Measurements from ENCODE around the gene GSTA4.

GSTA4 gene

DNA sequence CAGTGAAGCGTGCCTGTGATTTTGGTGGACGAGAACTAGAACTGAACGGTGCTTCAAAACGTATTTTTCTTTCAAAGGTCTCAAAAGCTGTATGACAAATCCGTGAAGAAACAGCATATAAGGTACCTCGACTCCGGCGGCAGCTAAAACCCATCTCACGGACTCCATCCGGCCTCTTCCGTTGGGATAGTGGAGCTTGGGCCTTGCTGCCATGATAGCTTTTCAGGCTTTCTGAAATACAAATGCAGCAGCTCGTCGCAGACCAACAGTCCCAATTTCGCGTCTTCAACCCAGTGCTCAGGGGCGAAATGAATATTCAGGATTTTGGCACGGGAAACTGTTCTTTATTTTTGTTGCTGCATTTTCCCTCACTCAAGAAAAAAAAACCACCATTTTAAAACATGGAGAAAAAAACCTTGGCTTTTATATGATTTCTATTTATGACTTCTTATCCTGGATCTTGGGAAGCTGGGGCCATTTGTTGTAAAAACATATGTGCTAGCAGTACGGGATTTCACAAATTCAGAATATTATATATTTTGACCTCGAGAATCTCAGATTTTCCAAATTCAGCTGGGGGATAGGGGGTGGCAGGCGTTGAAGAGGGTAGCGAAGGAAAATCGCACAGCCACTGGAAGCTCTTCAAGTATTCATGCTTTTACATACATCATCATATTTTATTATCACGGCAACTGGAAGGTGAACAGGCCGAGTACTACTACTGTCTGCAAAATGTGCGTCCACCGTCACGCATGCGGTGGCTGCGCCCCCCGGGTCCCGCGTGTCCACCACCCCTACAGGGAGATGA, 849 bp downstream of the GSTA4 start:
- Histone ChIP-seq H3K27ac (ENCODE audit: low read depth, low read length) (peak overlapping the region; percentile 90), H3K9ac (ENCODE audit: low read depth, low read length) (peak overlapping the region; percentile 93), H3K4me3 (ENCODE audit: low read length) (peak overlapping the region; percentile 74), H3K9me3 (ENCODE audit: insufficient read depth, low read depth, low read length) (no peaks in the 10 kb centered on the region), H3K36me3 (ENCODE audit: insufficient read depth, low read length) (peaks cover 17% of the 10 kb centered on the region; the same call in 1 of the 2 replicates), H3K27me3 (ENCODE audit: insufficient read depth, low read length) (no peaks in the 10 kb centered on the region), H3K4me1 (ENCODE audit: insufficient read depth, low read length) (peaks cover 9% of the 10 kb centered on the region)
- WGBS, result 13% methylated on average over 29 of the region's 32 CpGs

- Histone ChIP-seq H3K27ac (ENCODE audit: low read depth, low read length) (no peak overlapping the region), H3K4me3 (ENCODE audit: low read length) (peak overlapping the region; percentile 74), H3K9ac (ENCODE audit: low read depth, low read length) (peak overlapping the region; percentile 93; the same call in 1 of the 2 replicates)
Measured at GRCh38 chr6:52992980-52993920, 1.8 kb downstream of the GSTA4 start.

GRCh38 chr6:52990342-52990741, 4.7 kb downstream of the GSTA4 start:
- no peak overlapping the region for H3K4me3 ChIP-seq (ENCODE audit: low read length)
- H3K9me3 ChIP-seq (ENCODE audit: insufficient read depth, low read depth, low read length), result no peaks in the 10 kb centered on the region
- H3K27ac ChIP-seq (ENCODE audit: low read depth, low read length), result no peak overlapping the region
- peaks cover 32% of the 10 kb centered on the region for H3K36me3 ChIP-seq (ENCODE audit: insufficient read depth, low read length)
- peaks cover 9% of the 10 kb centered on the region for H3K4me1 ChIP-seq (ENCODE audit: insufficient read depth, low read length)
- no peaks in the 10 kb centered on the region for H3K27me3 ChIP-seq (ENCODE audit: insufficient read depth, low read length)
- WGBS, result 94% methylated on average over 2 of the region's 2 CpGs
- H3K9ac ChIP-seq (ENCODE audit: low read depth, low read length), result no peak overlapping the region

More at GRCh38 chr6:52992980-52993920, 1.8 kb downstream of the GSTA4 start:
- Histone ChIP-seq H3K27me3 (ENCODE audit: insufficient read depth, low read length) (no peaks in the 10 kb centered on the region), H3K9me3 (ENCODE audit: insufficient read depth, low read depth, low read length) (no peaks in the 10 kb centered on the region), H3K4me1 (ENCODE audit: insufficient read depth, low read length) (peaks cover 9% of the 10 kb centered on the region), H3K36me3 (ENCODE audit: insufficient read depth, low read length) (peaks cover 17% of the 10 kb centered on the region; the same call in 1 of the 2 replicates)
- WGBS, result 93% methylated on average over 7 of the region's 8 CpGs

- WGBS, result 96% methylated on average over 4 of the region's 4 CpGs
- no peak overlapping the region for H3K9ac ChIP-seq (ENCODE audit: low read depth, low read length)
- H3K4me3 ChIP-seq (ENCODE audit: low read length), result no peak overlapping the region
- H3K4me1 ChIP-seq (ENCODE audit: insufficient read depth, low read length), result no peaks in the 10 kb centered on the region
- H3K36me3 ChIP-seq (ENCODE audit: insufficient read depth, low read length), result peaks cover 56% of the 10 kb centered on the region
- no peaks in the 10 kb centered on the region for H3K27me3 ChIP-seq (ENCODE audit: insufficient read depth, low read length)
- H3K27ac ChIP-seq (ENCODE audit: low read depth, low read length), result no peak overlapping the region
- H3K9me3 ChIP-seq (ENCODE audit: insufficient read depth, low read depth, low read length), result no peaks in the 10 kb centered on the region
Measured at GRCh38 chr6:52985228-52985627, 9.9 kb downstream of the GSTA4 start.

DNA sequence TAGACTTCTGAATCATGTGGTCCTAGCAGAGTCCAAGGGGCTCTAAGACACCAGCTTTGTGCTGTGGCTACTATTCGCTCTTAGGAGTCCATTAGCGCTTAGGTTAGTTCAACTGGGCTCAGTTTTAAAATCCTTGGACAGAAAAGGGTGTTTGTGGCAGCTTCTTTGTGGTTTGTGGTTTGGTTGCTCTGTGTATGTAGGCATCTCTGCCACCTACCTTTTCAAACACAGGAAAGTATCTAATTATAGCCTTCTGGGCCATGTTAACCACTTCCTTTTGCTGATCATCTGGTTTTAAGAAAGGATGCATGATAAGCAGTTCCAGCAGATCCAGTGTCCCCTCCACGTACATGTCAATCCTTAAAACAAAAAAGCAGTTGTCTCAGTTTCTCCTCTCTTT, 10.8 kb downstream of the GSTA4 start:
- WGBS, result 90% methylated on average over 3 of the region's 3 CpGs
- H3K4me3 ChIP-seq (ENCODE audit: low read length), result no peak overlapping the region

DNA sequence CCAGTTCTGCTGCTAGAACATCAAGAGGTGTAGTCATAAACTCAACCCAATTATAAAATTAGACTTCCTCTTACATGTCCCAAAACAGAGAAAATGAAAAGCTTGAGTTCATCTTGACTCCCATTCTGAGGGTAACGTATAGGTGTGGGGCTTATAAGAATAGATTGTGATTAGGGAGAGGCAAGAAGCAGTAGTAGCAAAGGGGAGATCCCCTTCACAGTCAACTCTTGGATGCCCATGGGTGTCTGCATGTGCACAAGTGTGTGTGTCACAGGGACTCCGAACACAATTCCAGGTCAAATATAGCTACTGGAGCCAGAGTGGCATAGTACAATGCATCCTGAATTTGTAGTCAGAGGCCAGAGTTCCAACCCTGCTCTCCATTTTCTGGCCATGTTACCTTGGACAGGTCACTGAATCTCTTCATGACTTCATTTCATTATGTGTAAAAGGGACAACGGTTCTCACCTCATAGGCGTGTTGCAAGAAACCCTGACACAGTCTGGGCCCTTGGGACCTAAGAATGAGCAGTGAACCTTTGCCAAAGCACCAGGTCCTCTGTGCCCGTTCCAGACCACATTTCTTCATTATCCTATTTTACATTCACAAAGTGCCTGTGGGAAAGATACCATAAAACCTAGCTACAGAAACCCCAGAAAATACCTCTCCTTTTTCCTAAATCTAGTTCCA, 11.8 kb downstream of the GSTA4 start:
- Histone ChIP-seq H3K9ac (ENCODE audit: low read depth, low read length) (no peak overlapping the region), H3K4me3 (ENCODE audit: low read length) (no peak overlapping the region), H3K9me3 (ENCODE audit: insufficient read depth, low read depth, low read length) (no peaks in the 10 kb centered on the region), H3K27me3 (ENCODE audit: insufficient read depth, low read length) (no peaks in the 10 kb centered on the region), H3K4me1 (ENCODE audit: insufficient read depth, low read length) (no peaks in the 10 kb centered on the region), H3K27ac (ENCODE audit: low read depth, low read length) (no peak overlapping the region), H3K36me3 (ENCODE audit: insufficient read depth, low read length) (peaks cover 51% of the 10 kb centered on the region)
- WGBS, result 93% methylated on average over 5 of the region's 5 CpGs

More for the DNA sequence above, 10.8 kb downstream of the GSTA4 start:
- Histone ChIP-seq H3K4me1 (ENCODE audit: insufficient read depth, low read length) (no peaks in the 10 kb centered on the region), H3K9me3 (ENCODE audit: insufficient read depth, low read depth, low read length) (no peaks in the 10 kb centered on the region), H3K27ac (ENCODE audit: low read depth, low read length) (no peak overlapping the region), H3K36me3 (ENCODE audit: insufficient read depth, low read length) (peaks cover 51% of the 10 kb centered on the region), H3K27me3 (ENCODE audit: insufficient read depth, low read length) (no peaks in the 10 kb centered on the region), H3K9ac (ENCODE audit: low read depth, low read length) (no peak overlapping the region)

GRCh38 chr6:52982680-52983079, 12.4 kb downstream of the GSTA4 start:
- H3K9ac ChIP-seq (ENCODE audit: low read depth, low read length), result no peak overlapping the region
- H3K27me3 ChIP-seq (ENCODE audit: insufficient read depth, low read length), result no peaks in the 10 kb centered on the region
- H3K36me3 ChIP-seq (ENCODE audit: insufficient read depth, low read length), result peaks cover 47% of the 10 kb centered on the region
- H3K27ac ChIP-seq (ENCODE audit: low read depth, low read length), result no peak overlapping the region
- no peaks in the 10 kb centered on the region for H3K4me1 ChIP-seq (ENCODE audit: insufficient read depth, low read length)
- WGBS, result 93% methylated on average over 3 of the region's 3 CpGs
- H3K4me3 ChIP-seq (ENCODE audit: low read length), result no peak overlapping the region
- H3K9me3 ChIP-seq (ENCODE audit: insufficient read depth, low read depth, low read length), result no peaks in the 10 kb centered on the region

- peaks cover 6% of the 10 kb centered on the region for H3K4me1 ChIP-seq (ENCODE audit: insufficient read depth, low read length)
- H3K9me3 ChIP-seq (ENCODE audit: insufficient read depth, low read depth, low read length), result no peaks in the 10 kb centered on the region
- no peaks in the 10 kb centered on the region for H3K27me3 ChIP-seq (ENCODE audit: insufficient read depth, low read length)
- H3K36me3 ChIP-seq (ENCODE audit: insufficient read depth, low read length), result peaks cover 38% of the 10 kb centered on the region
- H3K9ac ChIP-seq (ENCODE audit: low read depth, low read length), result no peak overlapping the region
- H3K4me3 ChIP-seq (ENCODE audit: low read length), result no peak overlapping the region
- H3K27ac ChIP-seq (ENCODE audit: low read depth, low read length), result no peak overlapping the region
Measured at GRCh38 chr6:52981222-52981900, 13.7 kb downstream of the GSTA4 start.

DNA sequence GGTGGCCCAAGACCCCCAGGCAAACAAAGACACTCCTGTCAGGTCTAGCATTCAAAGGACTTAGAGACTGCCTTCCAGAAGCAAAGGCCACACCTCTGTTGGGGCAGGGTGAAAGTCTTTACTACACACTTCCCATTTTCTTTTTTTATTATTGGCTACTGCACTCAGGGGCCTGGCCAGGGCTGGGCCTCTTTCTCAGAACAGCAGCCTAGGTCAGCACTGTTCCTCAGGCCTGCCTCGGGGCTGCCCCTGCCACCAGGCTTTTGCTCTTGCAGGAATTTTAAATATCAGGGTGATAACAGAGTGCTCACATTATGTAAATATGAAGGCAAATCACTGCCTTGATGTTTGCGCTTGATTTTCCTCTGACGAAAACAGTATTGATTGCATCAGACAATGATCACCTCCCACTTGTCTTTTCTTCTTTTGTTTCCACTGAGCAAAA, 18.5 kb downstream of the GSTA4 start:
- no peak overlapping the region for H3K4me3 ChIP-seq (ENCODE audit: low read length)
- H3K27ac ChIP-seq (ENCODE audit: low read depth, low read length), result no peak overlapping the region
- H3K9me3 ChIP-seq (ENCODE audit: insufficient read depth, low read depth, low read length), result no peaks in the 10 kb centered on the region
- WGBS, result 83% methylated on average over 3 of the region's 3 CpGs
- peaks cover 8% of the 10 kb centered on the region for H3K4me1 ChIP-seq (ENCODE audit: insufficient read depth, low read length)
- H3K36me3 ChIP-seq (ENCODE audit: insufficient read depth, low read length), result no peaks in the 10 kb centered on the region
- no peaks in the 10 kb centered on the region for H3K27me3 ChIP-seq (ENCODE audit: insufficient read depth, low read length)
- H3K9ac ChIP-seq (ENCODE audit: low read depth, low read length), result no peak overlapping the region

- H3K9ac ChIP-seq (ENCODE audit: low read depth, low read length), result no peak overlapping the region
- no peak overlapping the region for H3K27ac ChIP-seq (ENCODE audit: low read depth, low read length)
- WGBS, result 80% methylated on average over 4 of the region's 4 CpGs
Measured at GRCh38 chr6:52976149-52976548, 18.9 kb downstream of the GSTA4 start.

More at GRCh38 chr6:52976149-52976548, 18.9 kb downstream of the GSTA4 start:
- H3K4me3 ChIP-seq (ENCODE audit: low read length), result no peak overlapping the region
- peaks cover 8% of the 10 kb centered on the region for H3K4me1 ChIP-seq (ENCODE audit: insufficient read depth, low read length)
- no peaks in the 10 kb centered on the region for H3K36me3 ChIP-seq (ENCODE audit: insufficient read depth, low read length)
- no peaks in the 10 kb centered on the region for H3K9me3 ChIP-seq (ENCODE audit: insufficient read depth, low read depth, low read length)
- no peaks in the 10 kb centered on the region for H3K27me3 ChIP-seq (ENCODE audit: insufficient read depth, low read length)
